HG02623 (cell line): ENCODE results near the gene EYA2.
"Not testable (repeated sequence)": the region's sequence is repeated elsewhere in the genome, so short reads cannot be mapped to it uniquely, and the experiment has no call there.

Experiments
- ATAC-seq: cut with Tn5 transposase; IDR thresholded peaks from one replicate; pipeline ENCODE4 v1.9.1; 2021; ENCODE audit warnings: moderate library complexity; ENCODE audit not compliant: unreplicated experiment

Gene EYA2

DNA sequence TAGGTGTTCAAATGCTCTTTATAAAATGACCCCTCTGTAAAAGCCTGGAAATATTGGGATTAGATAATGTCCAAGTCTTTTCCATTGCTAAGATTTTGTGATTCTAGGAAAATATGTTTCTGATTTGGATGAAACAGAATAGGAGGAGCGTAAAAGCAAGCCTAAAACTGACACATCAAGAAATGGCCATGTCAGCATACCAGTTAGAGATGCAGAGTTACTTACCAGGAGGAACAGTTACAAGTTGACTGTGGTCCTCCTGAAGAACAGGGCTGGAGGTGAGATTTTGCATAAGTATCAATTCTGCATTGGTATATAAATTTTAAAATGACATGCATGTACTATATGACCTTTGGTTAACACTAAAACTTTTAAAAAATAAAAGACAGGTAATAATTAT, 35.3 kb downstream of the EYA2 start:
- no peak for ATAC-seq

- ATAC-seq = no peak
These were observed 36.1 kb downstream of the EYA2 start for GRCh38 chr20:46930640-46931339.

DNA sequence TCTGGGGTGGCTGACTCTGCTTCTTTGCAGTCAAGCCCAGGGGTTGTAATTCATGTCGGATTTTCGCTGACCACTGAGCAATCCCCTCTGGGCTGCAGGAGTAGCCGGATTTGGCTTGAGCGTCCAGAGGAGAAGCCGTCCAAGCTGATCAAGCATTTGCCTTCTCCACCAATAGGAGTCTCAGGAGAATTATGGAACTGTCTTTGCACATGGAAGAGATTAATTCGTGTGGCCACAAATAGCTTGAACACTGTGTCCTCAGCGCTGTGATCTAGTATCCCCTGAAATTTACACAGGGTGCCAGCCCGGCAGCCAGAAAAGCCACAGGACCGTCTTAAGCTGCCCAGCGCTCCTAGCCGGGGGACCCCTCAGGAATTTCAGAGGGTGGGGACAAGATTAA, 37.1 kb downstream of the EYA2 start:
- ATAC-seq = no peak

- ATAC-seq = not testable (repeated sequence)
These were observed 37.8 kb downstream of the EYA2 start for GRCh38 chr20:46932439-46932838.

GRCh38 chr20:46933150-46933549, 38.5 kb downstream of the EYA2 start:
- ATAC-seq = no peak

DNA sequence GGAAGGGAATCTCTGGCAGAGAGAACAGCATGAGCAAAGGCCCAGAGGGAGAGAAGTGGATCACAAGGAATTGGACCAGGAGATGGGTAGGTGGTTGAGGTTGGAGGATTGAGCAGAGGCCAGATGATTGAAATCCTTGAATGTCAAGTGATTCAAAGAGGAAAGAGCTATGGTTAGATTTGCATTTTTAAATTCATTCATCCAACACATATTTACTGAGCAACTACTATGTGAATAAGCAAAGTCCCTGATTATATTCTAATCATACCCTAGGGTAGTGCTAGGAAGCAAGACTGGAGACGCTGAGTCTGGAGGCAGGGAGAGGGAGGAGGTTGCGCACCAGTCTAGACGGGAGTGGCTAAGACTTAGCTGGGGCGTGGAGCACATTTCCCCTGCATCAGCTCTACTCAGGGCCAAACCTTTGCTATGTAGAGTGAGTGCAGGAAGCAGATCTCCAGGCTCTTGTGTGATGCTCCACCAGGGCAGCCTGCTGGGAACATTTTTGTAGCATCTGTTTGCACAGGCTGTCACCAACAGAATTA, 40.2 kb downstream of the EYA2 start:
- ATAC-seq = no peak

DNA sequence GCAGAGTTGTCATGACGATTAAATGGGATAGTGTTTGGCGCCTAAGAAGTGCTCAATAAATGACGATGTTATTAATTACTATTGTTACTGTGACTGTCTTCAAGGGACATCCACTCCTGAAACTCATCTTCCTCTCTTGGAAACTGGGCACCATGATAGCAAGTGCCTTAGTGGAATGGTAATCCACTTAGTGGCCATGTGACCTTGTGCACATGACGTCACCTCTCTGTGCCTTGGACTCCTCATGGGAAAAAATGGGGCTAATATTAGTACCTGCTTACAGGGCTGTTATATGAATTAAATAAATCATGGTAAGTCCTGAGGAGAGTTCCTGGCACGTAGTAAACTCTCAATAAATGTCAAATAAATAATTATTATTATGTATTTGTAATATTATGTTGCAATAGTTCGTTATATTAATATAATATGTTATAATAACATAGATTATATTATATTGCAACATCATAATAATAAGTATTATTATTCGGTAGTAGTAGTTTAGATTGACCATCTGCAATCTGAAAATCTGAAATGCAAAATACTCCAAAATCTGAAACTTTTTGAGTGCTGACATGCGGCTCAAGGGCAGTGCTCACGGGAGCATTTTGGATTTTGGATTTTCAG, 40.9 kb downstream of the EYA2 start:
- no peak for ATAC-seq

DNA sequence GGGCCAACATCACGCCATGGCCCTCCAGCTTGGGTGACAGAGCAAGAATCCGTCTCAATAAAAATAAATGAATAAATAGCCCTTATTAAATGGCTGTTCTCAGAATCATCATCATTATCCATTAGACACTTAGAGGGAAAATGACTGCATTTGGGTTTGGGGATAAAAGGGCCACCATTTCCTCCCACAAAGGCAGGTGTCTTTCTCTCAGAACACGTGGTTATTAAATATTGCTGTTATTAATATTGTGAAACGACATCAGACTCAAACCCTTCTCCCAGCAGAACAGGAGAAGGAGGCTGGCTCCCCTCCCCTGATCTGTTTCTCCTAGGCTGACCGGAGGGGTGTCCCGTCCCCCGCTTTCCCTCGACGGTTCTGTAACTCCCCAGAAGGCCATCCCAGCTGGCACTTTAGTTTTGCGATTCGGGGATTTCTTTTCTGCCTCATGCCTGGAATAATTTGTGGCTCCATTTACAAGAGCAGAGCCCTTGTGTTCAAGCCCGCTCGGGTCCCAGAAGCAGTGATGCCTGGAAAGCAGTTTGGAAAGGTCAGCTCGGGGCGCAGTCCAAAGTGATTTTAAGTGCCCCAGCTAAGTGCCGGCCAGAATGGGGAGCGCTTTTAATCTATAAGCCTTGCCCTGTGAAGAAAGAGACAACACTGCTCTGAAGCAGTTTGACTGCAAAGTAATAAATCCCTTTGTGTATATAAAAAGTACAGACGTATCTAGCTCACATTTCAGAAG, 41.9 kb downstream of the EYA2 start:
- no peak for ATAC-seq

GRCh38 chr20:46937157-46937523, 42.5 kb downstream of the EYA2 start:
- ATAC-seq = no peak

GRCh38 chr20:46937533-46938226, 43.0 kb downstream of the EYA2 start:
- no peak for ATAC-seq

DNA sequence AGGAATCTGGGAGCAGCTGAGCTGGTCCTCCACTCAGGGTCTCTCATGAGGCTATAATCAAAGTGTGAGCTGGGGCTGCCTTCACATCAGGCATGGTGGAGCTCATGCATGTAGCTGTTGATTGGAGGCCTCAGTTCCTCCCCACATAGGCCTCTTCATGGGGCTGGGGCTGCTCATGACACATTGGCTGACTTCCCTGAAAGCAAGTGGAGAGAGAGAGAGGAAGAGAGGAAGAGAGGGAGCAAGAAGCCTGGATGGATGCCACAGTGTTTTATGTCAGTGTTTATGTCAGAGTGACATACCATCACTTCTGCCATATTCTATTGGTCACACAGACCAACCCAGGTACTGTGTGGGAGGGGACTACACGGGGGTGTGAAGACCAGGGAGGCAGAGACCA, 43.8 kb downstream of the EYA2 start:
- no peak for ATAC-seq

DNA sequence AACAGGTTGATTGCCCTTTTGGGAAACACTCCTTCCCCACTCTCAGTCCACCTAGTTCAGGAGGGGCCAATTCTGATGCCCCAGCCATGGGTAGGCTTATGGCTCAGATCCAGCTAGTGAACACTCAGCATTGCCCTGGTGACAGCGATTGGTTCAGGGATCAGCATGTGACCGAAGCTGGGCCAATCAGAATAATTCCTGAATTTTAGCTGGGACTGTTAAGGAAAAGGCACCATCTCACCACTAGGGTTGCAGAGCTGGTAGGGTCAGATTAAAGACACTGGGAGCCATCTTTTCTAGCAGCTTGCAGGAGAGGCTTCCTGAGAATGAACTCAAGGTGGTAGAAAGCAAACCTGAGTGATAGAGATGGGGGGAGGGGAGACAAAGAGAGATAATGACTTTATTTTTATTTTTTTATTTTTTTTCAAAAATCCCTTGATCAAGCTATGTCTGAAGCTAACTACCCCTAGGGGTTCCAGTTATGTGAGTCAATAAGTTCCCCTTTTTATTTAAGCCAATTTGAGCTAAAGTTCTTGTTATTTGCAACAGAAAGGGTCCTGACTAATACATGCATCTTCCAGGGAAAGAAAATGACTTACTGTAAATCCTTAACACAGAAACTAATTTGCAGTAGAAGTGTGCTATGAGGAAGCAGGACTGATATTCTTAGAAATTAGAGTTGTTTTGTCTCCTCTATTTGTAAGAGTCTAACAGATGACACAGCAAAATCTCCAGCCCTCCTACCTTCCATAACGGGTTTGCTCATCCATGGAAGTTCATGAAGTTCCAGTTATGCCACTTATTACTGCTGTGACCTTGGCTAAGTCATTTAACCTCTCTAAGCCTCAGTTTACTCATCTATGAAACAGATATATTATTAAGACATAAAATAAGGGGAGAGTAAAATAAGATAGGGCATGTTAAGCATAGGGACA, 44.7 kb downstream of the EYA2 start:
- no peak for ATAC-seq

DNA sequence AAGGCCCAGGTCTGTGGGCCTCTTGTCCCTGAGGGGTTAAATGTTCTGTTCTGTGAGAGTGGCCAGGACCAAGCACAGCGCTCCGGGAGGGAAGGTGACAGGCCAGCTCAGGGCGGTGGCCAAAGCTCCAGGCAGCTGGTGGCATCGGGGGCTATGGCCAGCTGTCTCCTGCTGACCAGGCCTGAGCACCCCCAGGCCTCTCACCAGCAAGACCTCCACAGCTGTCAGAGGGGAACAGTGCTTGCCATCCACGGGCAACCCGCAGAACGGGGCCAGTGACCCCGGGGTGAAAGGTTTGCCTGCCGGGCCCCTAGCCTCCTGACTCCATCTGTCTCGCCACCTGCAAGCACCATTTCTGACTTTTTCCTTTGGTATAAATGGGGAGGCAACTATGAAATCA, 46.0 kb downstream of the EYA2 start:
- no peak for ATAC-seq

- ATAC-seq = no peak
These were observed 46.8 kb downstream of the EYA2 start for GRCh38 chr20:46941404-46941803.

GRCh38 chr20:46943861-46944591, 49.4 kb downstream of the EYA2 start:
- ATAC-seq = no peak

DNA sequence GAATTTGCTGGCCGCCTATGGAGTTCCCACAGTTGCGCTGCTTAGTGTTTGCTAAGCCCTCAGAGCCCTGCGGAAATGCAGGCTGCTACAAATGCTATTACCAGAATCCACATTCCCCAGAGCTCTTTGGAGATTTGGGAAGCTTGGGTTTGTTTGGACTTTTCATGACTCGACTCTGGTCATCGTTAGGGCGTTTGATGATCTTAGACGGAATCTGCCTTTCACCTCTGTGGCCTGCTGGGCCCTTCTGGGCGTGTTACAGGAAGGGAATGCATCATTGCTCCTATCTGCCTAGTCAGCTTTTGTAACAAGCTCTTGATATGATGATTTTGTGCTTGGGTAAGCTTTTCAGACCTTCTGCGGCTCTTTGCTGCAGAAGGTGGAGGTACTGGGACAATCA, 50.8 kb downstream of the EYA2 start:
- ATAC-seq = no peak

GRCh38 chr20:46946181-46946624, 51.6 kb downstream of the EYA2 start:
- ATAC-seq = no peak

- no peak for ATAC-seq
These were observed 52.2 kb downstream of the EYA2 start for GRCh38 chr20:46946796-46947195.

DNA sequence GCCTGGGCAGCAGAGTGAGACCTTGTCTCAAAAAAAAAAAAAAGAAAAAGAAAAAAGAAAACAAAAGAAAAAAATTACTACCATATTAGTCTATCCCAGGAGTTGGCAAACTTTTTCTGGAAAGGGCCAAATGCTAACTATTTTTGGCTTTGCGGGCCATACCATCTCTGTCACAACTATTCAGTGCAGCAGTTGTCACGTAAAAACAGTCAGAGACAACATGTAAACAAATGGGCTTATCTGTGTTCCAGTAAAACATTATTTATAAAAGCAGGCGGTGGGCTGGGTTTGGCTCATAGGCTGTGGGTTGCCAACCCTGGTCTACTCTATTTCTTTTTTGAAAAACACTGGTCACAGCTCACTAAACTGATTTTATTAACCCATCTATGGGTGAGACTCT, 53.4 kb downstream of the EYA2 start:
- ATAC-seq = no peak

DNA sequence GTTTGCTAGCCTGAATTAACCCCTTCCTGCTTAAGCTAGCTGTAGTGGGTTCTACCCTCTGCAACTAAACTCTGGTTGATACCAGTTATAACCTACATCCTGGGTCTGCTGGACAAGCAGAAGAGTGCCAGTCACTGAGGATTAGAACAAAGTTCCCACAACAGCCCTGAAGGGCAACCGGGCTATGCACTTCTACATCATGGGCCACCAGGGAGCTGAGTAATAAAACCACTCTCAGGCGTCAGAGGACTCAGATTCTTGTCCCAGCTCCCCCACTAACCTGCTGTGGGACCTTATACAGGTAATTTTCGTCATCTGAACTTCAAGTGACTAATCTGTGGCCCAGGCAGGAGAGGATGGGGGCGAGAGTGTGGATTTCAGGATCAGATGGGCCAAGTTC, 56.8 kb downstream of the EYA2 start:
- ATAC-seq = no peak
